HT1080 (cell line): ENCODE results near the gene CORO7. TPM values are rescaled to one million over a fixed set of nuclear protein-coding genes. Genes with fewer than 3 reads are reported as not detected.
A peak's percentile ranks its signal among the peaks of the same experiment; 100 is the strongest.

Source experiments
- DNase-seq: peaks from one replicate; pipeline ENCODE4 v3.0.0-alpha.2; 2015; ENCODE audit warnings: low read depth
- total RNA-seq: library from RNA; depleted of rRNA; stranded (reverse); fragments of >200 nt; shearing (Covaris generic); gene quantifications from 2 replicates; pipeline ENCODE4 v1.2.3, GENCODE V29; 2014

Gene CORO7
- total RNA-seq, 1 experiment from 2014 or later: 24.9 TPM

GRCh38 chr16:4426722-4427372 lies 10.5 kb upstream of the CORO7 start:
- no peak for DNase-seq

DNA sequence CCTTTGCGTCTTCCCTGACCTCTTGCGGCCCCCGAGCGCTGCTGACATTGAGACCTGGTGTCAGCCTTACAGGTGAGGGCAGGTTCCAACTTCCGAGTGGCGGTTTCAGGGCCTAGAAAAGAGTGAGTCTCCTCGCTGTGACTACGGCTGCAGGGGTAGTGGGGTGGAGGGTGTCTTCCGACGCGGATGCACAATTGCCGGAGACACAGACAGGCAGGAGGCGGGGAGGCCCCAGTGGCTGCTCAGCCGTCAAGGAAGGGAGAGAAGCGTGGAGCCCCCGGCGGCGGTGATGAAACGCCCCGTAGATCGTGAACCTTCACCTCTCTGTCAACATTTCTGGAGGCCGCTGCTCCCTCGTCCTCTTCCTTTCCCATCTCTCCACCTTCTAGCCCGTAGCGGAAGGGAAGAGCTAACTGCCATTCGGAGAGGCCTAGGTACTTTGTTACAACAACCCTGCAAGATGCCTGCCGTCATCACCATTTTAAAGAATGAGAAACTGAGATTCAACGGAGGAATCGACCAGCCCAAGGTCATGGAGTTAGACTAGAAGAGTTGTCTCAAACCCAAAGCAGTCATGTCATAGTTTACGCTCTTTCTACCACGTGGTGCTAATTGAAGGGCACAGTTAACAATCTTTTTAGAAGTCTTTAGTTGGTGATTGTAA lies 9.8 kb upstream of the CORO7 start:
- DNase-seq: peak; percentile 25

DNA sequence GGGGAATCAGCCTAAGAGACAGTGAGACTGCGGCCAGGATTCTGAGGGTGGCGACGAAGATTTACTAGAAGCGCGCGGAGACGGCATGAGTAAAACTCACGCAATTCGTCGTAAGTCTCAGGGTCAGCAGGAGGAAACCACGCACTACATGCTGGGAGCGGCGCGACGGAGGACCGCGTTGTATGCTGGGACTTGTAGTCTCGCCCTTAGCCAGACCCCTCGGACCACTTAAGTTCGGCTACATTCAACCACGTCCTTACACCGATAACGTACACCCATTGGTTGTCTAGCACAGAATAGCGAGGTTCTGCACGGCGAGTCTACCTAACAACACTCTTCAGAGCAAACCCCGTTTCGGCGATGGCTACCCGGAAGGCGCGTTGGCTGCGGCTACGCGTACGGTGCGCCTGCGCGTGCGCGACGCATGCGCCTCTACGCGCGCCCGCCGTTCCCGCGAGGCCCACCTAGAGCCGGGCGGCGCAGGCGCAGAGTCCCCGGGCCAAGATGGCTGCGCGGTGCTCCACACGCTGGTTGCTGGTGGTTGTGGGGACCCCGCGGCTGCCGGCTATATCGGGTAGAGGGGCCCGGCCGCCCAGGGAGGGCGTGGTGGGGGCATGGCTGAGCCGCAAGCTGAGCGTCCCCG lies 9.1 kb upstream of the CORO7 start, which contains the start of gene DNAJA3:
Gene DNAJA3 (plus strand): TSS at position 491 of the 643 bp plus-strand sequence. CDS start 14 bp downstream, at position 505.
- peak; percentile 92 for DNase-seq

DNA sequence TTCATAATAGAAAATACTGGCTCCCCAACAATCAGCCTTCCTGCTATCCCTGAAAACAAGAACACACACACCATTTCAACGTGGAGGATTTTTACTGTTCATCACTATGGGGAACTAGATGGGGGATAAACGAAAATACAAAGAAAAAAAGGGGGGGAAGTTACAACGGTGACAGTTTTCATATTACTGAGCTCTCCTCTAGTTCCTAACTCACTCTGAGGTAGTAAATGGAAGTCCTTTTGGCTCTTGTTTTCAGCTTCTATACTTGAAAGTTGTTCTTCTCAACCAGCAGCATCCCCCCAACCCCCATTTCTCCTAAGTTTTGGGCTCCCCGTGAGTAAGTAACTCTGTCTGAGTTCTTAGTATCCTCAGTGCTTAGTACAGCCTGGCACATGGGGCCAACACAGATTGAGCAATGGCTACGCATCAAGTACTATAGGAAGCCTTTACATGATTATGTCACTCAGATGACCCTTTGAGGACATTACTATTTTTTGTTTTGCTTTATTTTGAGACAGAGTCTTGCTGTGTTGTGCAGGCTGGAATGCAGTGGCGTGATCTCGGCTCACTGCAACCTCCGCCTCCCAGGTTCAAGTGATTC lies 4.2 kb upstream of the CORO7 start:
- no peak for DNase-seq

- no peak for DNase-seq
These were observed 3.1 kb upstream of the CORO7 start for GRCh38 chr16:4419402-4419959.

DNA sequence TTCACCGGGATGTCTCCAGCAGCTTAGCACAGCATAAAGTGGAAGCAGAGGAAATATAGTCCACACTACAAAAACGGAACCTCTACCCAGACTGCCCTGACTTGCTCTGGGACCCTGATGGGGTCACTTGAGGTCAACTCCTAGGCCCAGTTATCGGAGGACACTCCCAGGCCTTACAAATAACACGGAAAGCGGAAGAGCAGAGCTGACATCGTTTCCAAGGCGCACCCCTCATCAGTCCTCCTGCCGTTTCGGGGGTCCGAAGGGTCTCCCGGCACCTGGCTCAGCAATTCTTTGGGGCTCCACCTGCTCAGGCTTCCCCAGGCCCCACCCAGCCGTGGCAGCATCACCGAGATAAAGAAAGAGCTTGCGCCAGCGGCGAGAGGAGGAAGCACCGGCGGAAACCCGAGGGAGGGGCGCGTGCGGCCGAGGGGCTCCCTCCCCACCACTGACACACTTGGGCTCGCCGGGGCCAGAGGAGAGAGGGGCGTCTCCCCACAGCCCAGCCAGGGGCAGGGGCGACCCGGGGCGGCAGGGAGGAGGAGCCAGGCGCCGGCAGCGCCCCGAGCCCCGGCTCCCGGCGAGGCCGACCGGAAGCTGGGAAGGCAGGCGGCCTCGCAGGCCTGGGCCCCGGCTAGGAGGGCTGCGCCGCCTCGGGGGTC lies 727 bp downstream of the CORO7 start:
- no peak for DNase-seq

- no peak for DNase-seq
These were observed 2.0 kb downstream of the CORO7 start for GRCh38 chr16:4414187-4414917.

DNA sequence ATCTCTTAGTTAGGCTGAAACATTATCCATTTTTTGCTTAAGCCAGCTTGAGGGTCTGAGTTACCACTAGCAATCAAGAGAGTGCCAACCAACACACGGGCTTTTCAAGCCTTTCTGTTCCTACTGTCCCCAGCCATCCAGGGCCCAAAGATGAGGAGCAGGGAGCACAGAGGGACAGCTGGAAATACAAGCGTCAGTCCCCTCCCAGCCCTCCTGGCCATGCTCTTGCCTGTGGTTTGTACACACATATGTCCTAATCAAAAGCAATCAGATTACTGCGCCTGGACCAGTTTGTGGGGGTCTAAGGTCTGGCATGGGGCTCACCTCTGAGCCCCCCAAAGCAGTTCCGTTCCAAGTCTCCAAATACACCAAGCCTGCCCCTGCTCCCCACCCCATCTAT lies 3.5 kb downstream of the CORO7 start:
- DNase-seq: no peak

DNA sequence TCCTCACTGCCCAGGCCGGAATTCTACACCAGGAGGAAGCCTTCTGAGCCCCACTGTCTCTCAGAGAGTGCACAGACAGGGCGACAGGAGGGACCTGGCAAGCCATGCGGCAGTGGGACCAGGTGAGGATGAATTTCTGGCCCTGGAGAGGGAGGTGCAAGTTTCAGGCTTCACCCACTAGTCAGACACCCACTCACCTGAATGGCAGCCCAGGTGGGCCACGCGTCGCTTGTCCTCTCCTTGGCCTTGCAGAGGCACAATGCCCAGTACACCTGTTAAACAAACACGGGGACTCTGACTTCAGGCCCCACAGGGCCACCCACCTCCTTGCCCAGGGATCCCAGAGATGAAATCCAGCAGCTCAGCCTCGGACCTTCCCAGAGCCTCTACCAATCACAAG lies 4.2 kb downstream of the CORO7 start:
- no peak for DNase-seq

- no peak for DNase-seq
These were observed 4.7 kb downstream of the CORO7 start for GRCh38 chr16:4411684-4412083.

DNA sequence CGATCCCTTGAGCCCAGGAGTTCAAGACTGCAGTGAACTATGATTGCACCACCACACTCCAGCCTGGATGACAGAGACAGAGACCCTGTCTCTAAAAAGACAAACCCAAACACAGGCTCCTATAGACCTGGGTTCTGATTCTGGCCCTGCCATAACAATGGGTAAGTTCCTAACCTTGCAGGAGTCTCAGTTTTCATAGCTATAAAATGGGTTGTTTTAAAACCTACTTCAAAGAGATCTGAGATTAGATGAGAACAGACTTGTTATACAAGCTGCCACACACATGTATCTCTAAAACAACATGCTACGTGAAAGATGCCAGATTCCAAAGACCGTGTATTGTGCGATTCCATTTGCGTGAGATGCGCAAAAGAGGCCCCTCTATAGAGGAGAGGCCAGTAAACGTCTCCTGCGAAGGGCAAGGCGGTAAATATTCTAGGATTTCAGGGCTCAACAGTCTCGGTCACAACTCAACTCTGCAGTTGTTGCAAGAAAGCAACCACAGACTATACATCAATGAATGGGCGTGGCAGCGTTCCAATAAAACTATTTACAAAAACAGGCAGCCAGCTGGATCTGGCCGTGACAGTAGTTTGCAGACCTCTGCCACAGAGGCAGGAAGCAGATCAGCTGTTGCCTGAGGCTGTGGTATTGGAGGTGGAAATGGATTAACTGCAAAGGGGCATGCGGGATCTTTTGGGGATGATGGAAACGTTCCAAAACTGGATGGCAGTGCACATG lies 5.9 kb downstream of the CORO7 start:
- DNase-seq: no peak

GRCh38 chr16:4409081-4409932 lies 7.1 kb downstream of the CORO7 start:
- no peak for DNase-seq

DNA sequence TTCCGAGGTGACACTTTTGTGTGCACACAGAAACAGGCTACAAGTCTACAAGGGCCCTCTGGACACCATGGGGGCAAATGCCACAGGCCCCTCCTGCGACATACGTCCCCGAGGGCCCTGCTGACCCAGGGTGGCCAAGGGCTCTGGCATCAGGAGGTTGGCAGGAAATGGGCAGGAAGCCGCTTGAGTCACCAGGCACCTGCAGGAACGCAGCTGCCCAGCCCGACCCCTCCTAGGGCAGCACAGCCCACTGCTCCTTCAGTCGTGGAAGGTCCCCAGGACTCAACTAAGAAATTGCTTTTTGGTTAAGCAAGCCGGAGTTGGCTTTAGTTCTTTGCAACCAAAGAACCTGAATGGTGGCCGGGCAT lies 8.1 kb downstream of the CORO7 start:
- DNase-seq: no peak

- DNase-seq: no peak
These were observed 8.7 kb downstream of the CORO7 start for GRCh38 chr16:4407543-4408322.

DNA sequence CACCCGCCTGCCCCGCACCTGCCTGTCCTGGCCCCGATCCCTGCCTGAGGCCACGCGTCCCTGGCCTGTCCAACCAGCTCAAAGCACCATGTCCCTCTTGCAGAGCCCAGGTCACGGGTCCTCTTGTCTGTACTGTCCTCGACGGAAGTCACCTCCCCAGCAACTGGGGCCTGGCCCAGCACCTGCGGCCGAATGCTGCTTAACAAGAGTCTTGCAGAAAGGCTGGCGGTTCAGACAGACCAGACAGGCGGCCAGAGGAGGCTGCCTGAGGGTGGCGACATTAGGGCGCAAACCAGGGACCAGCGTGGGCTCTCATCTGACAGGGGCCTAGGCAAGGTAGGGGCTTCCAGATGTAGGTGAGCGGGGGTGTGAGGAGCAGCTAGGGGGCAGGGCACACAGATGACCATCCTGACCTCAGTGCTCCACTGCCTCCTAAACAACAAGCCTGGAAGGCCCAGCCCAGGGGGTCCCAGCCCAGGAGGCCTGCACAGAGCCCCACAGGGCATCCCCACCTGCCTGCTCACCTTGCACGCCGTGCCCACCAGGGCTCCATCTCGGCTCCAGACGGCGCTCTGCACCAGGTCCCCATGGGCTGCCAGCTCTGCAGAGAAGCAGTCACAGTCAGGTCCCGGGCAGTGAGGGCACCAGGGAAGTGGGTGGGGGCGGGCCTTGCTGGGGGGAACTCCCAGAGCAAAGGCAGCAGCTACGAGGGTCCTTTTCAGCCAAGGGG lies 11.3 kb downstream of the CORO7 start:
- no peak for DNase-seq

DNA sequence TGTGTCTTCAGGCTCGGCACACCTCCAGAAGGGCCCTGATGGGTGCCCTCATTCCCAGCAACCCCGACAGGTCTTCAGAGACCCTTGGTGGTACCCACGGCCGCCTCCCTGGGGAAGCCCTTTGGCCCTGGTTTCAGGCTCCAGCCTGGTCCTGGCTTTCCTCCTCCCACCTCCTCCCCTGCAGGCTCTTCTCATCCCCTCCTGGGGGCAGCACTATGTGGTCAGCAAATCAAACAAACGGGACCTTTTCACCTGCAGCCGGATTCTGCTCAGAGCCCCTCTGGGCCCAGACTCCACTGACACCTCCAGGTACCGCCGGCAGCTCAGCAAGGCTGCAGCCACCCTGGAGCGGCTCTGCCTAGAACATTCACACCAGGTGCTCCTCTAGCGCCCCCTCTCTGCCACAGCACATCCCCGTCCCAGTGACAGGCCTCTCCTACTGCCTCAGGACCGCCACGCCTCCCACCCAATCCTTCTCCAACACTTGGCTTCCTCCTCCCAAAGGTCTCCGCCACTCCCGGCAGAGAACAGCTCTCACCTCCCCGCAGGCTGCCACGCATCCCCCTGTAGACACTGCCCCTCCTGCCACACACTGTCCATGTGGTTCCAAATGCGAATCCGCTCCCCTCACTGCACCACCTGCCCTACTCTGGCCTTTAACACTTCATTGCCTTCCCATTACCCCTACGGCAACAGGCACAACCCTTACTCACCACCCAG lies 12.0 kb downstream of the CORO7 start:
- DNase-seq: peak; percentile 41
